Measurements from ENCODE around the gene ADK.

ADK gene

DNA sequence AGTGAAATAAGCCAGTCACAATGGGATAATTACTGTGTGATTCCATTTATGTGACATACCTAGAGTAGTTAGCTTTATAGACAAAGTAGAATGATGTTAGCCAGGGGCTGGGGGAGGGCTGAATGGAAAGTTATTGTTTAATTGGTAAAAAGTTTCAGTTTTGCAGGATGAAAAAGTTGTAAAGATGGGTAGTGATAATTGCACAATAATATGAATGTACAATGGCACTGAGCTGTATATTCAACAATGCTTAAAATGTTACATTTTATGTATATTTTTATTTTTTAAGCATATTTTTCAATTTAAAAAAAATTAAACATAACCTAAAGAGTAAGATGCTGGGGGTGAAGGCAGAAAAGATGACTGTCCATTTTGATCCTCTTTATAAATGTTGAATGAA lies 459.3 kb downstream of the ADK start:
- Histone ChIP-seq H3K4me3 (ENCODE audit: low read length) (no peak overlapping the region), H3K27ac (ENCODE audit: low read depth, low read length) (no peak overlapping the region), H3K27me3 (ENCODE audit: insufficient read depth, low read length) (no peaks in the 10 kb centered on the region), H3K9me3 (ENCODE audit: insufficient read depth, low read depth, low read length) (no peaks in the 10 kb centered on the region), H3K36me3 (ENCODE audit: insufficient read depth, low read length) (no peaks in the 10 kb centered on the region), H3K9ac (ENCODE audit: low read depth, low read length) (no peak overlapping the region), H3K4me1 (ENCODE audit: insufficient read depth, low read length) (peaks cover 19% of the 10 kb centered on the region)

DNA sequence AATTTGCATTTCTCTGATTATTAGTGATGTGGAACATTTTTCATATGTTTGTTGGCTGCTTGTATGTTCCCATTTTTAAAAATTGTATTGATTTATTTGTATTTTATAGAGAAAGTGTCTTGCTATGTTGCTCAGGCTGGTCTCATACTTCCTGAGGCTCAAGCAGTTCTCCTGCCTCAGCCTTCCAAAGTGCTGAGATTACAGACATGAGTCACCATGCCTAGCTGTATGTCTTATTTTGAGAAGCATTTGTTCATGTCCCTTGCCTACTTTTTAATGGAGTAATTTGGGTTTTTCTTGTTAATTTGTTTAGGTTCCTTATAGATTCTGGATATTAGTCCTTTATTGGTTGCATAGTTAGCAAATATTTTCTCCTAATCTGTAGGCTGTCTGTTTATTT lies 461.2 kb downstream of the ADK start:
- H3K27ac ChIP-seq (ENCODE audit: low read depth, low read length), result no peak overlapping the region
- H3K4me3 ChIP-seq (ENCODE audit: low read length), result no peak overlapping the region
- no peaks in the 10 kb centered on the region for H3K27me3 ChIP-seq (ENCODE audit: insufficient read depth, low read length)
- H3K9me3 ChIP-seq (ENCODE audit: insufficient read depth, low read depth, low read length), result no peaks in the 10 kb centered on the region
- no peak overlapping the region for H3K9ac ChIP-seq (ENCODE audit: low read depth, low read length)
- H3K4me1 ChIP-seq (ENCODE audit: insufficient read depth, low read length), result peaks cover 23% of the 10 kb centered on the region
- H3K36me3 ChIP-seq (ENCODE audit: insufficient read depth, low read length), result no peaks in the 10 kb centered on the region

DNA sequence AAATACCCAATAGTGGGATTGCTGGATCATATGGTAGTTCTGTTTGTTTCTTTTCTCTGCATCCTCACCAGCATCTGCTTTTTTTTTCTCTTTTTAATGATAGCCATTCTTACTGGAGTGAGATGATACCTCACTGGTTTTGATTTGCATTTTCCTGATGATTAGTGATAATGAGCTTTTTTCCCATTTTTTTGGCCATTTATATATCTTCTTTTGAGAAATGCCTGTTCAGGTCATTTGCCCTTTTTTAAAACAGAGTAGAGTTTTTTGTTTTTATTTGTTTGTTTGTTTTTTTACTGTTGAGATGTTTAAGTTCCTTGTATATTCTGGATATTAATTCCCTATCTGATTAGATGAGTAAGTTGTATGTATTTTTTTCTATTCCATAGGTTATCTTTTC lies 469.6 kb downstream of the ADK start:
- Histone ChIP-seq H3K36me3 (ENCODE audit: insufficient read depth, low read length) (no peaks in the 10 kb centered on the region), H3K4me1 (ENCODE audit: insufficient read depth, low read length) (peaks cover 4% of the 10 kb centered on the region; the same call in 1 of the 2 replicates), H3K27me3 (ENCODE audit: insufficient read depth, low read length) (no peaks in the 10 kb centered on the region), H3K27ac (ENCODE audit: low read depth, low read length) (no peak overlapping the region), H3K4me3 (ENCODE audit: low read length) (no peak overlapping the region), H3K9ac (ENCODE audit: low read depth, low read length) (no peak overlapping the region), H3K9me3 (ENCODE audit: insufficient read depth, low read depth, low read length) (peaks cover 8% of the 10 kb centered on the region; the same call in 1 of the 2 replicates)

DNA sequence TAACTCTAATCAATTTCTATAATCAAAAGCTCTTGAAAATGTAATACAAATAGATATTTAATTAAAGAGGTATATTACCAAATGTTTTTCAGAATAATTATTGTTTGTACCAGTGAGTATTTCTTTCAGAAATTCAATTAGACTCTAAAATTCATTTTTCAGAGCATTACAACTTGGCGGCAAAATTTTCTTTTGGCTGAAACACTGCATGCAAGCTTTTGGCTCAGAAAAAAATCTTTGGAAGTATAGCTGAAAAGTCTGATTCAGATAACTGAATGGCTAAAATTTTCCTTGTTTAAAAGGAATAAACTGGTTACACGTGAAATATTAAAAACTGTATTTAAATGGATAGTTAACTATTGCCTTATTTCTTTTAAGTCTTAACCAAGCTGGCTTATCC lies 472.8 kb downstream of the ADK start:
- Histone ChIP-seq H3K4me3 (ENCODE audit: low read length) (no peak overlapping the region), H3K36me3 (ENCODE audit: insufficient read depth, low read length) (no peaks in the 10 kb centered on the region), H3K9ac (ENCODE audit: low read depth, low read length) (no peak overlapping the region), H3K27me3 (ENCODE audit: insufficient read depth, low read length) (no peaks in the 10 kb centered on the region), H3K27ac (ENCODE audit: low read depth, low read length) (no peak overlapping the region), H3K4me1 (ENCODE audit: insufficient read depth, low read length) (no peaks in the 10 kb centered on the region), H3K9me3 (ENCODE audit: insufficient read depth, low read depth, low read length) (peaks cover 8% of the 10 kb centered on the region; the same call in 1 of the 2 replicates)
- WGBS, result 86% methylated on average over 2 of the region's 2 CpGs

DNA sequence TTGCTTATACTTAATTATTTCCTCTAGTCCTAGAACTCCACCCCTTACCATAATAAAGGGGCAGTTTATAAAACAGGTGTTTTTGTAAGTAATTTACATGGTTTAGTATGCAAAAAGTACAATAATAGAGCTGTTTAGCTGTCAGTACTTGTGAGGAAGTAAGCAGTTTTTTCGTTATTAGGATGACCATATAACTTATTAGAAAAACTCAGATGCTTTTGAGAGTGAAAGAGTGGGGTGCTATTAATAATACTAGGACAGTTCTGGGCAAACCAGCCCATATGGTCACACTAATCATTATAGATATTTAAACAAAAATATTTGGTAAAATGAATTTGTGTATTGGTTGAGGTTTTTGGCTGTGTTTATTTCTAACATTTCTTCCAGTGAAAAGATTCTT lies 473.5 kb downstream of the ADK start:
- Histone ChIP-seq H3K36me3 (ENCODE audit: insufficient read depth, low read length) (no peaks in the 10 kb centered on the region), H3K9me3 (ENCODE audit: insufficient read depth, low read depth, low read length) (peaks cover 8% of the 10 kb centered on the region; the same call in 1 of the 2 replicates), H3K4me3 (ENCODE audit: low read length) (no peak overlapping the region), H3K9ac (ENCODE audit: low read depth, low read length) (no peak overlapping the region), H3K4me1 (ENCODE audit: insufficient read depth, low read length) (no peaks in the 10 kb centered on the region), H3K27me3 (ENCODE audit: insufficient read depth, low read length) (no peaks in the 10 kb centered on the region), H3K27ac (ENCODE audit: low read depth, low read length) (no peak overlapping the region)
- 80% methylated on average over 1 of the region's 1 CpG for WGBS

DNA sequence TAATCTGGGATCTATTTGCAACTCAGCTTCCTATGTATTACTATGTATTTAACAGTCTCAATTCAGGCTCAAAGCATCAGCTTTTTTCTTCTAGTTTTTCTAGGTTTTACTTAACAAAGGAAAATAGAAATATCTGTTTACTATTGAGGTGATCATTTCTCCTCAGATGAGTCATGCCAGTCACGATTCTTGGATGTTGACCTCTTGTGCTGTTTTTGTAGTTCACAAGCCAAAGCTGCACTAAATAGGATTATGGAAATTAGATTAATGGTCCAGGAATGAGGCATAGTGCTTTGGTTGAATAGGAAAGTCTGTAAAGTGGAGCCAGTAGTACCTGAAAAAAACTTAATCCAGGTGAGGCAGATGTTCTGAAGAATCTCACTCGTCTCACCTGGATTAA lies 477.1 kb downstream of the ADK start:
- WGBS, result 86% methylated on average over 2 of the region's 2 CpGs
- Histone ChIP-seq H3K9ac (ENCODE audit: low read depth, low read length) (no peak overlapping the region), H3K27ac (ENCODE audit: low read depth, low read length) (no peak overlapping the region), H3K36me3 (ENCODE audit: insufficient read depth, low read length) (no peaks in the 10 kb centered on the region), H3K4me3 (ENCODE audit: low read length) (no peak overlapping the region), H3K9me3 (ENCODE audit: insufficient read depth, low read depth, low read length) (no peaks in the 10 kb centered on the region), H3K27me3 (ENCODE audit: insufficient read depth, low read length) (no peaks in the 10 kb centered on the region), H3K4me1 (ENCODE audit: insufficient read depth, low read length) (no peaks in the 10 kb centered on the region)

DNA sequence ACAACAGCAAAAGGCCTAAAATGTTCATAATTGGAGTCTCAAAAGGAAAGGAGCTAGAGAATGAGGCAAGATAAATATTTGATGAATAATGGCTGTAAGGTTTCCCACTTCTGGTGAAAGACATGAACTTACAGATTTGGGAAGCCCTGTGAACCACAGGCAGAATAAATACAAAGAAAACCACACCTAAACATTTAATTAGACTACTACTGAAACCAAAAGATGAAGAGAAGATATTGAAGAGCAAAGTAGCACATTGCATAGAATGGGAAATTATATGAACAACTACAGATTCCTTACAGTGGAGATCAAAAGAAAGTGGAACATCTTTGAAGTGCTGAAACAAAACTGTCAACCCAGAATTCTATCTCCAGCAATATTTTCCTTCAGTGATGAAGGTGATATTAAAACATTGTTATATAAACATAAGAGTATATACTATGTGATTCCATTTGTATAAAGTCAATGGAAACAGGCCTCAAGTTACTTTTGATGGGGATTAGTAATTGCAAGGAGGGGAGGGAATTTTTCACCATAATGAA lies 484.0 kb downstream of the ADK start:
- no peaks in the 10 kb centered on the region for H3K36me3 ChIP-seq (ENCODE audit: insufficient read depth, low read length)
- H3K9ac ChIP-seq (ENCODE audit: low read depth, low read length), result no peak overlapping the region
- H3K4me1 ChIP-seq (ENCODE audit: insufficient read depth, low read length), result peaks cover 5% of the 10 kb centered on the region; the same call in 1 of the 2 replicates
- no peak overlapping the region for H3K27ac ChIP-seq (ENCODE audit: low read depth, low read length)
- no peaks in the 10 kb centered on the region for H3K9me3 ChIP-seq (ENCODE audit: insufficient read depth, low read depth, low read length)
- H3K4me3 ChIP-seq (ENCODE audit: low read length), result no peak overlapping the region
- no peaks in the 10 kb centered on the region for H3K27me3 ChIP-seq (ENCODE audit: insufficient read depth, low read length)

DNA sequence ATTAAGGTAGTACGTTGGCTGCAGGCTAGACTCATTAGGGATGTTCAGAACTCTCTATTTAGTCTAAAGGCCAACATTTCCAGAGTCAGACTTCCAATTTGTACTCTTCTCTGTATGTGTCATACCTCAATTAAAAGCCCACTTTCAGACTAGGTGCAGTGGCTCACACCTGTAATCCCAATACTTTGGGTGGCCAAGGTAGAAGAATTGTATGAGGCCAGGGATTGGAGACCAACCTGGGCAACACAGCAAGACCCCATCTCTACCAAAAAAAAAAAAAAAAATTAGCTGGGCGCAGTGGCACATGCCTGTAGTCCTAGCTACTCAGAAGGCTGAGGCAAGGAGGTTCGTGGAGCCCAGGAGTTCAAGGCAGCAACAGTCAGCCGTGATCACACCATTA lies 484.6 kb downstream of the ADK start:
- Histone ChIP-seq H3K4me1 (ENCODE audit: insufficient read depth, low read length) (peaks cover 11% of the 10 kb centered on the region), H3K4me3 (ENCODE audit: low read length) (no peak overlapping the region), H3K36me3 (ENCODE audit: insufficient read depth, low read length) (no peaks in the 10 kb centered on the region), H3K9me3 (ENCODE audit: insufficient read depth, low read depth, low read length) (no peaks in the 10 kb centered on the region), H3K27ac (ENCODE audit: low read depth, low read length) (no peak overlapping the region), H3K9ac (ENCODE audit: low read depth, low read length) (no peak overlapping the region), H3K27me3 (ENCODE audit: insufficient read depth, low read length) (no peaks in the 10 kb centered on the region)
- WGBS, result 91% methylated on average over 4 of the region's 4 CpGs

DNA sequence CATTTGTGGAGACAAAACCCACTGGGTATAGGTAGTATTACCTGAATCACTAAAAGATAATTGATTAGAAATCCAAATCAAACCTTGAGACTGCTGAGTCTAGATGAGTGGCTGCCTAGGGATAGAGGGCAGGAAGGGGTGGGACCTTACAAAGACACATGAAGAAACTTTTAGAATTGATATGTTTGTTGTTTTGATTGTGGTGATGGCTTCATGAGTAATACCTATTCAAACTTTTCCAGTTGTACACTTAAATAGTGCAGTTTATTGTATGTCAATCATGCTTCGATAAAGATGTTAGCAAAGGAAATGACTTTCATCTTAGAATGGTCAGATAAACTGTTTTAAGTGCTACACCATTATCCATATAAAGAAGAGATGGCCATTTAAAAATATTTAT lies 486.7 kb downstream of the ADK start:
- H3K36me3 ChIP-seq (ENCODE audit: insufficient read depth, low read length), result no peaks in the 10 kb centered on the region
- no CpG with 5 or more reads among the region's 1 CpG for WGBS
- H3K4me1 ChIP-seq (ENCODE audit: insufficient read depth, low read length), result peaks cover 13% of the 10 kb centered on the region

DNA sequence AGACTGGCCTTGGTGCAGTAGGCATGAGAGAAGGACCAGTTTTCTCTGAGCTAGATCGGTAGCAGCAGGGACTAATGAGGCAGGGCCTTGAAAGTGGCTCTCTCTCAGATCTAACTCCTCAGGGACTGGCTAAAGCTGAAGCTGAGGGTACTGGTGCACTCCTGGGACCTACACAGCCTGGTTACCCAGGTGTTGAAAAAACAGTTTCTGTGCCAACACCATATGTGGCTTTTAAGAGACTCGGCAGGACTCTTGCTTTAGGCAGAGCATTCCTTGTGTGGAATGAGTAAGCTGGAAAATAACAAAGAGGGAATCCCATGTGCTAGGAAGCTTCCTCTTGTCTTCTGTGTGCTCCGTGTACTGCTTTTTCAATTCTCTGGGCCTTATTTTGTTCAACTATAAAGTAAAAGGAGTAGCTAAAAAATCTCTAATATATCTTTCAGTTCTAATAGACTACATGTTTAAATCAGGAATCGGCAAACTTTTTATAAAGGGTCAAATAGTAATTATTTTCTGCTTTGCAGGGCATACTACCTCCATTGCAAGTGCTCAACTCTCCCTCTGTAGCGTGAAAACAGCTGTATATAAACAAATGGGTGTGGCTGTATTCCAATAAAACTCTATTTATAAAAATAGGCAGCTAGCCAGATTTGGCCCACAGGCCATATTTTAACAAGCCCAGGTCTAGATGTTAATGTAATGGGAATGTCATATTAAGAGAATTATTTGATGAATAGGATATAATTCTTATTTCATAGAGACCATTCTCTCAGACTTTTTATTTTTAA lies 489.3 kb downstream of the ADK start:
- 48% methylated on average over 3 of the region's 5 CpGs for WGBS
- H3K9ac ChIP-seq (ENCODE audit: low read depth, low read length), result peak overlapping the region; percentile 34; the same call in 1 of the 2 replicates
- H3K27ac ChIP-seq (ENCODE audit: low read depth, low read length), result peak overlapping the region; percentile 47
- peaks cover 15% of the 10 kb centered on the region for H3K4me1 ChIP-seq (ENCODE audit: insufficient read depth, low read length)
- H3K9me3 ChIP-seq (ENCODE audit: insufficient read depth, low read depth, low read length), result peaks cover 5% of the 10 kb centered on the region; the same call in 1 of the 2 replicates
- H3K27me3 ChIP-seq (ENCODE audit: insufficient read depth, low read length), result no peaks in the 10 kb centered on the region
- no peak overlapping the region for H3K4me3 ChIP-seq (ENCODE audit: low read length)
- H3K36me3 ChIP-seq (ENCODE audit: insufficient read depth, low read length), result no peaks in the 10 kb centered on the region

More for the DNA sequence above, 486.7 kb downstream of the ADK start:
- Histone ChIP-seq H3K4me3 (ENCODE audit: low read length) (no peak overlapping the region), H3K9ac (ENCODE audit: low read depth, low read length) (no peak overlapping the region), H3K9me3 (ENCODE audit: insufficient read depth, low read depth, low read length) (no peaks in the 10 kb centered on the region), H3K27ac (ENCODE audit: low read depth, low read length) (no peak overlapping the region), H3K27me3 (ENCODE audit: insufficient read depth, low read length) (no peaks in the 10 kb centered on the region)

DNA sequence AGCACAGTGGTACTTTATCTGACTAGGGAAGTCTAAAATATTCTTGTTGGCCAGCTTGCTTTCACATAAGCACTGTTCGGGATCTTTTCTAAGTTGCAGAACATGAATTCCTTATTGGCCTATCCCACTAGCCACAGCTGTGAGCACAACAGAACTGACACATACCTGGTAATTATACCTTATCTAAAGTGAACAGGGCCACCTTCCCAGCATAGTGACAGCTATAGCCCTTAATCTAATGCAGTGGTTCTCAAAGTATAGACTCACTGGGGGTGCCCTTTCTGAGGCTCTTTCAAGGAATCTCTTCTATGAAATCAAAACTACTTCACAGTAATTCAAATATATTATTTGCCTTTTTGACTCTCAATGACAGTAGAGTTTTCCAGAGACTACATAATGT lies 490.6 kb downstream of the ADK start:
- Histone ChIP-seq H3K4me3 (ENCODE audit: low read length) (no peak overlapping the region), H3K9ac (ENCODE audit: low read depth, low read length) (no peak overlapping the region), H3K9me3 (ENCODE audit: insufficient read depth, low read depth, low read length) (peaks cover 5% of the 10 kb centered on the region; the same call in 1 of the 2 replicates), H3K36me3 (ENCODE audit: insufficient read depth, low read length) (no peaks in the 10 kb centered on the region), H3K27me3 (ENCODE audit: insufficient read depth, low read length) (no peaks in the 10 kb centered on the region), H3K27ac (ENCODE audit: low read depth, low read length) (no peak overlapping the region), H3K4me1 (ENCODE audit: insufficient read depth, low read length) (peaks cover 29% of the 10 kb centered on the region)
- 90% methylated on average over 1 of the region's 1 CpG for WGBS
